Measurements from ENCODE around the gene OR2F2.

The OR2F2 gene

DNA sequence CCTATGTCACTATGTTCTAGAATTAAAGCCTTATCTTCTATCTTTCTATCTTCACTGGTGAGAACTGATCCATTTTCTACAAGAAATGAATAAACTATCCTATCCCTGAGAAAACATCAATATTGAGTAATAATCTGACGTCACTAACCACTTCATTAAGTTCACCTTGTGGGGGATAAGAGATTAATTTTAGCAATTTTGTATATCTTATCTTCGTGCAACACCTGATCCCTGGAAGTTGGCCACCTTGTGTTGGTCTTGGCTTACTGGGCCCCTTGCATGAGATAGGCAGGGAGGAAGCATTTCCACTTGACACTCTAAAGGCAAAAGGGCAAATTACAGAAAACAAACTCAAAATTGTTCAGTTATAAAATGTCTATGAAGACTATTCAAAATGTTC lies 45.0 kb downstream of the OR2F2 start:
- no peak for DNase-seq

DNA sequence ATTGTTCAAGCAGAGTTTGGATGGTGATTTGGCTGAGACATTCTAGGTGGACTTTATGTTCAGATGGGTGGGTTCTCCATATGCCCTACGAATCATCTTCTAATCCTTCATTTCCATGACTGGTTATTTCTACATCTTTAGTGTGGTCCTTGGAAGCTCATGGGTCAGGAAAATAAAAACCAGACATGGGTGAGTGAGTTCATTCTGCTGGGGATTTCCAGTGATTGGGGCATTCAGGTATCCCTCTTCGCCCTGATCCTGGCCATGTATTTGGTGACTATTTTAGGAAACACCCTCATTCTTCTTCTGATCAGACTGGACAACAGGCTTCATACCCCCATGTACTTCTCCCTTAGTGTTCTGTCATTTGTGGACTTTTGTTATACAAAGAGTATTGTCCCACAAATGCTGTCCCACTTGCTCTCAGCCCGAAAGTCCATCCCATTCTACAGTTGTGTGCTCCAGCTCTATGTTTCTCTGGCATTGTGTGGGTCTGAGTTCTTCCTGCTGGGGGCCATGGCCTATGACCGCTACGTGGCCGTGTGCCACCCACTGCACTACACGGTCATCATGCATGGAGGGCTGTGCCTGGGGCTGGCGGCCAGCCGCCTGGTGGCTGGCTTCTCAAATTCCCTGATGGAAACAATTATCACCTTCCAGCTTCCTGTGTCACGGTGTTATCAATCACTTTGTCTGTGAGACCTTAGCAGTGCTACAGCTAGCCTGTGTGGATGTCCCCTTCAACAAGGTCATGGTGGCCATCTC lies 45.9 kb downstream of the OR2F2 start:
- no peak for DNase-seq

DNA sequence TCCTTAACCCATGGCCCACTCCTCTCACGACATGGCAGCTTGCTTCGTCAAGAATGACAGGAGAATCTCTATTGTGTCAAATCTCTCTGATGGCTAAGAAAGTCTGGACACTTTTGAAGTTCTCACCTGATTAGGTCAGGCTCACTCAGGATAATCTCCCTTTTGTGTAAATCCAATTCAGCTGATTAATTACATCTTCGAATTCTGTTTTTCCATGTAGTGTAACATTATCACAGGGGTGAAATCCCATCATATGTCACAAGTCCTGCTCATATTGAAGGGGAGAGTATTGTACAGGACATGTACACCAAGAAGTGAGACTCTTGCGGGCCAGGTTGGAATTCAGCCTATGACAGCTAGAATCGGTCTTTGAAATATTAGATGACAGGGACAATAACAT lies 48.9 kb downstream of the OR2F2 start:
- DNase-seq, result no peak

Measured in fibroblast of skin of abdomen (primary cell).